SW480 (cell line): Measurements from ENCODE around the gene HOXC13.

Source experiments
- DNase-seq: peaks from one replicate; pipeline ENCODE4 v3.0.0-alpha.2; 2016; ENCODE audit warnings: low spot score

The HOXC13 gene

DNA sequence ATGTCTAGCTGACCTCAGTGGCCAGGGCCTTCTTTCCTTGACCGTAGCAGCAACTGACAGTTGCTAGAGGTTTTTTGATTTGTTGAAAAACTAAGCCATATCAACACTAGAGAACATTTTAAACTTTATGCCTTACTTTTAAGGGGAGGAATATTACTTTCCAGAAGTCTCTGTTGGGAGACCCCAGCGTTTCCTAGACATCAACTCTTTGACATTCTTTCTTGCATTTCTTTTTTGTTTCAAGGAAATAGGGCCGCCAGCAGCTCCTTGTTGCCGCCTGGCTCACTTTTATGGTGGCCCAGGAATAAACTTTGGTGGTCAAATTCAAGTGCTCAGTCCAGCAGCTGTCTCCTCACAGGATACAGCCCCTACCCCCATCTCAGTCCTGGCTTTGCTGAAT is 31.8 kb downstream of the HOXC13 start:
- no peak for DNase-seq

DNA sequence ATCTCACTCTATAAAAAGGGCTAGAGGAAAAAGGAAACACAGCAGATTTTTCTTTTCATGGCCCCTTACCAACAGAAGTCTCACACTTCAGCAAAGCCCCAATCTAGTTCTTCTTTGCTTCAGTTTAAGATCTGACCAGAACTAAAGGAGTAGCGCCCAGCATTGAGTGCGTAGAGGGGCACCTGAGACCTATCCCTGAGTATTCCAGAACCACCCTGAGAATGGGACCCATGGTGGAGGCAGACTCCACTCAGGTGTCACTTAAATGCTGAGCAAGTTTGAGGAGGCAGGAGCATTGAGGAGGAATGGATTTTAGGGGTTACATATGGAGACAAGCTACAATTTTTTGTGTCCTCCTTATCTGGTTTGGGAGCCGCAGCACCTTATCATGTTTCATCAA is 32.5 kb downstream of the HOXC13 start:
- no peak for DNase-seq

DNA sequence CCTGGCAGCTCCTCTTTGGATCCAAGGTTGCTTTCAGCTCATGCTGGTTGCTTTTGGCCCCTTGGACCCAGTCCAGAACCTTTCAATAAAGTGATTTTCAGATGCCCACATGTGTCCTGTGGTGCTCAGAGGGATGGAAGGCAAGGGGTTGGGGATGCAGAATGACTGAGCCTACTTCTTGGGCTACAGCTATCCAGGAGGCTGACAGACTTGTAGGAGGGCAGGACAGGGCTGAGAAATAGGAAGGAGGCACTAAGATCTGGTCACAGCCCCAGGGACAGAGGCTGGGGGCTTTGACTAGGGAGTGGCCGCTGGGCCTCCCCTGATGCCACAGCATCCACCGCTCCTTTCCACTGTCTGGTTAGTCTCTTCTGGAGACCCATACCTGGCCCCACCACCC is 33.1 kb downstream of the HOXC13 start:
- DNase-seq, result no peak

GRCh38 chr12:53972152-53972702 is 33.6 kb downstream of the HOXC13 start:
- DNase-seq, result no peak

GRCh38 chr12:53972722-53973235 is 34.1 kb downstream of the HOXC13 start, which contains the start of gene HOXC11:
Gene HOXC11, plus strand, starts transcription at chr12:53973126. Its CDS starts 116 bp downstream, at chr12:53973242.
- DNase-seq, result no peak

DNA sequence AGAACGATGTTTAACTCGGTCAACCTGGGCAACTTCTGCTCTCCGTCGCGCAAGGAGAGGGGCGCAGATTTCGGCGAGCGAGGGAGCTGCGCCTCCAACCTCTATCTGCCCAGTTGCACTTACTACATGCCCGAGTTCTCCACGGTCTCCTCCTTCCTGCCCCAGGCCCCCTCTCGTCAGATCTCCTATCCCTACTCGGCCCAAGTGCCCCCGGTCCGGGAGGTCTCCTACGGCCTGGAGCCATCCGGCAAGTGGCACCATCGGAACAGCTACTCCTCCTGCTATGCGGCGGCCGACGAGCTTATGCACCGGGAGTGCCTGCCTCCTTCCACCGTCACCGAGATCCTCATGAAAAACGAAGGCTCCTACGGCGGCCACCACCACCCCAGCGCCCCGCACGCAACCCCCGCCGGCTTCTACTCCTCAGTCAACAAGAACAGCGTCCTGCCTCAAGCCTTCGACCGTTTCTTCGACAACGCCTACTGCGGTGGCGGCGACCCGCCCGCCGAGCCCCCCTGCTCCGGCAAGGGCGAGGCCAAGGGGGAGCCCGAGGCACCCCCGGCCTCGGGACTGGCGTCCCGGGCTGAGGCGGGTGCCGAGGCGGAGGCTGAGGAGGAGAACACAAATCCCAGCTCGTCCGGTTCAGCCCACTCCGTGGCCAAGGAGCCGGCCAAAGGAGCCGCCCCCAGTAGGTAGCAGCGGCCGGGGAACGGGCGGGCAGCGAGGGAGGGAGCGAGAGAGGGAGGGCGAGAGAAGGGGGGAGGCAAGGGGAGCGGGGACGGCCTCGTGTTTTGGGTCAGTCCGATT is 34.8 kb downstream of the HOXC13 start:
- no peak for DNase-seq

DNA sequence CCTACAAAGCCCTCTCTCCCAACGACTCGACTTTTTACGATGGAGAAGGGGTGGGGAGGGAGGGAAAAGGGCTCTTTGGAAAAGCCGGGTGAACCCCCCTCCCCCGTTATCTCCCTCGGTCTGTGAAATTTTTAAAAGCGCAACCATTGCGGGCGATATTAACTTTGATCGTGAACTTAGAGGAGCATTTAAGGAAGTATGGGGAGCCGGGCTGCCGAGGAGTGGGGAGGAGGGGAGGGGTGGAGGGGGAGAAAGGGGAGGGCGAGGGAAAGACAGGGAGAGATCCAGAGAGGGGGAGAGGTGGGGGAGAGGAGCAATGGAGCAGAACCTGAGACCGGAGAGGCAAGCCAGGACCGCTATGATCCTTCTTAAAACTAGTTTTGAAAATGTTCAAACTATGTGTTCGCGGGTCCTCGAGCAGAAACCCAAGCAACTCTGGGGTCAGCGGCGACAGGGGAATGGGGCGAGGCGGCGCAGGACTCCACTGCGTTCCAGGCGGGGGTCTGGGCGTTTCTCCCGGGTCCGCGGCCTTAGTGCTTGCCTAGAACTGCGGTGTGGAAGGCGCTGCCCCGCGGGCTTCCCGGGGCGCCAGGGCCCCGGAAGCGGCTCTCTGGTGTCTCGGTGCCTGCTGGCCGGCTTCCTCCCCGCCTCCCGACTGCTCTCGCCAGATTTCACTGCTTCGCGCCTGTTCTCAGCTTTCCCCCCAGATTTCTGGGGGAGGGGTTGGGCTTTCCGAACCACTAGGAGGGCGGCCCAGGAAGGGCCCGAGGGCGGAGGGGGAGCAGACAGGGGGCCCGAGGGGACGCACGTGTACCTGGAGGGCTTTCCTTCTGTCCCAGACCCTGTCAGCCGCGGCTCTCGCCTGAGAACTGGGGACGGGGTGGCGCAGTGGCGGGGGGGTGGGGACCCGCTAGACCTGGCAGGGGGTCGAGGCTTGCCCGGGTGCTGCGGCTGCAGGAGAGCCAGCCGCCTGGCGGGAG is 35.7 kb downstream of the HOXC13 start, which contains the start of gene HOTAIR:
Gene HOTAIR, minus strand, starts transcription at position 871 of the 980 bp plus-strand sequence.
- peak; percentile 65 for DNase-seq

DNA sequence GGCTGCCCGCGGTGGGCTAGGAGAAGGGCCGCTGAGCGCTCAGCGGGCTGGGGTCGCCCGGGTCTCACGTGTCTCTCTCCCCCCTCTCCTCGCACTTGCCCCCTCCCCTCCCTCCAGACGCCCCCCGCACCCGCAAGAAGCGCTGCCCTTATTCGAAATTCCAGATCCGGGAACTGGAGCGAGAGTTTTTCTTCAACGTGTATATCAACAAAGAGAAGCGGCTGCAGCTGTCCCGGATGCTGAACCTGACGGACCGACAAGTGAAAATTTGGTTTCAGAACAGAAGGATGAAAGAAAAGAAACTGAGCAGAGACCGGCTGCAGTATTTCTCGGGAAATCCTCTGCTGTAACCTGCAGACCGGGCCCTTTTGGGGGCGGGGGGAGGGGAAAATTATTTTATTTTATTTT is 36.4 kb downstream of the HOXC13 start:
- no peak for DNase-seq

GRCh38 chr12:53975479-53976152 is 37.0 kb downstream of the HOXC13 start:
- DNase-seq, result no peak

DNA sequence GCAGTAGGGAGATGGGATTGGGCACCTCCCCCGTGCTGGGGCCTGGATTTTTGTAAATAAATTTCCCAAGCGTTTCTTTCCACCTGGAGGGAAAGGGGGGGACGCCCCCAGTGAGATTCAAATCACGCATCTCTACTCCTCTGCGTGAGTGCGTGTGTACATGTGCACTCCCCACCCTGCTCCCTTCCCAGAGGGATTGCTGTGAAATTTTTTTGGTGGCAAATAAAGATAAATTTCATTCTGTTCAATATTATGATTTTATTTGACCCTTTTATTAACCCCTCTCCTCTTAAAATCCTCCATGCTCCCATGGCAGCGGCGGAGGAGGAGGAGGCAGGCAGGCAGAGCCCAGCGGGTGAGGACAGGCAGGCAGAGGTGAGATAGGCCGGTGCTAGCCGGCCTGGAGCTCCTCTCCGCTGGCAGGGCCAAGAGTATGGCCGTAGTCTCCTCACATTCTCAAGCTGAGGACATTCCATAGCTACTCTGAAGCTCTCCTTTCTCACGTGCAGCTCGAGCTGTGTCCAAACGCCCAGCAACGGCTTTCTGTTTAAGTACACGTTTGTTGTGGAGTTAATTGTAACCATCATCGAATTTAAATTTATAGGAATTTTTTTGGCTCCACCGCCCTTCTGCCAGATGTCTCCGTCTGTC is 37.7 kb downstream of the HOXC13 start:
- no peak for DNase-seq

GRCh38 chr12:53976823-53977595 is 38.4 kb downstream of the HOXC13 start:
- DNase-seq, result no peak

DNA sequence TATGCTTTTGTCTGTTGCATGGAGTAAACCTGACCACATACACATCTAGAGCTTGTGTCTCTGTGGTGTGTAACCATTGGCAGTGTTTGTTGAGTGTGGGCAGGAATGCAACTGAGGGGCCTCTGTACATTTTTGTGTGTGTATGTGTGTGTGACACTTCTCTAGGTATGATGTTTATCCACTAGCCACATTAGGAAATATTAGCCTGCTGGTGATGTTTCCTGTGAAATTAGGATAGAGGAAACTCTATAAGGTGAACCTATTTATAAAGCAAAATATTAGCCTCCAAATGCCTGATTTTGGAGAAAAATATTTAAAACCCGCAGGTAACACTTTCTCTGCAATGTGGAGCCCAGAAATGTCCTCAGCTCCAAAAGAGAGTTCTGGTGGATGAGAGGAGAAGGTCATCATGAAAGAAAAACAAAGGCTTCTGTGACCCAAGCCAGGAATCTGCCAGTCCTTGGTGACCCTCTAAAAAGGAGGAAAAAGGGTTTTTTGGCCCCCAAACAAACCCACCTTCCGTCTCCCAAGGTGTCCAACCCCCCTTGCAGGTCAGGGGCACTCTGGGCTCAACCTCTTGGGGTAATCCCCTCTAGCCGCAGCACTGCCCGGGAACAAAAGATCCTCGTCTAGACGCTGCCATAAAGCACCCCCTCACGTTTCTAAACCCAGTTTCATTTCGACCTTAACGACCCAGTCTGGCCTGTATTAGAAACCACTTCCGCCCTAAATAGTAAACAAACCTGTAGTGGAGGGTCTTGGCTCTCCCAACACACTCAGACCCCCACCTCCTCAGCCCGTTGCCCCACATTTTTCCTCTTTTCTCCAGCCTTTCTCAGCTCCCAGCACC is 39.2 kb downstream of the HOXC13 start:
- DNase-seq, result peak; percentile 68

DNA sequence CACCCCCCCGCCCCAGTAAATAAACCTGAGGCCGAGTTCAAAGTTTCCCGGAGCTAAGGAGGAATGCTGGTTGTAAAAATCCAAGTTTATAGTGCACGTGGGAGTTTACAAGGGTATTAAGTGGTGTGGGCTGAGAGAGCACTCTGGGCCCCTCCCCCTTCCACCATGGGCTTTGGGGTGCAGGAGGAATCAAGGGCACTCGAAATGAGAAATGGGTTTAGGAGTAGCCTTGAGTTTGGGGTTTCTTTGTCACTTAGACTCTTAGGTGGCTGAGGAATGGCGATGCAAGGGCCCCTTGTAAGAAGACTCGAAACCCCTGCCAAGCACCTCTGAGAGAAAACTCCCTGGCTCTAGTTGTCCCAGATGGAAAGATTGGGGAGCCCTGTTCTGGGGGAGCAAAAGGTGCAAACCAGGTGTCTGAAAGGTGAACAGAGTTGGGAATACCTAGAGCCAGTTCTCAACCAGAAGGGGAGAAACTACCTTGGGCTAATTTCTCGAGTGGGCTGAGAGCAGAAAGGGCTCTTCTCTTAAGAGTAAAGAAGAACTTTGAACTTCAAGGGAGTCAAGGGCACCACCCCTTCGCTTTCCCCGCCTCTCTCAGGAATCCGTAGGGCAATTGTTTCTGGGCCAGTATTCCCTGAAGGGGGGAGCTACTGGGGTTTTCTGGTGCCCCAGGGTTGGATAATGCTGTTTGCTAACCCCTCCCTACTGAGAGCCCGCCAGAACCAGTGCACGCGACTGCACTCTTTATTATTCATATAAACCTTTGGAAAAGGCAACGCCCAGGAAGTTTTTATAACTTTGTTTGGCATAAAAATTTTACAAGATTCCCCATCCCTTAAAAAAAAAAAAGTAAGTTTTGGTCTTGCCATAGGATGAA is 40.1 kb downstream of the HOXC13 start:
- peak; percentile 88 for DNase-seq

- no peak for DNase-seq
Measured at GRCh38 chr12:53980104-53980801, 41.6 kb downstream of the HOXC13 start.

GRCh38 chr12:53980802-53981496 is 42.3 kb downstream of the HOXC13 start:
- no peak for DNase-seq

DNA sequence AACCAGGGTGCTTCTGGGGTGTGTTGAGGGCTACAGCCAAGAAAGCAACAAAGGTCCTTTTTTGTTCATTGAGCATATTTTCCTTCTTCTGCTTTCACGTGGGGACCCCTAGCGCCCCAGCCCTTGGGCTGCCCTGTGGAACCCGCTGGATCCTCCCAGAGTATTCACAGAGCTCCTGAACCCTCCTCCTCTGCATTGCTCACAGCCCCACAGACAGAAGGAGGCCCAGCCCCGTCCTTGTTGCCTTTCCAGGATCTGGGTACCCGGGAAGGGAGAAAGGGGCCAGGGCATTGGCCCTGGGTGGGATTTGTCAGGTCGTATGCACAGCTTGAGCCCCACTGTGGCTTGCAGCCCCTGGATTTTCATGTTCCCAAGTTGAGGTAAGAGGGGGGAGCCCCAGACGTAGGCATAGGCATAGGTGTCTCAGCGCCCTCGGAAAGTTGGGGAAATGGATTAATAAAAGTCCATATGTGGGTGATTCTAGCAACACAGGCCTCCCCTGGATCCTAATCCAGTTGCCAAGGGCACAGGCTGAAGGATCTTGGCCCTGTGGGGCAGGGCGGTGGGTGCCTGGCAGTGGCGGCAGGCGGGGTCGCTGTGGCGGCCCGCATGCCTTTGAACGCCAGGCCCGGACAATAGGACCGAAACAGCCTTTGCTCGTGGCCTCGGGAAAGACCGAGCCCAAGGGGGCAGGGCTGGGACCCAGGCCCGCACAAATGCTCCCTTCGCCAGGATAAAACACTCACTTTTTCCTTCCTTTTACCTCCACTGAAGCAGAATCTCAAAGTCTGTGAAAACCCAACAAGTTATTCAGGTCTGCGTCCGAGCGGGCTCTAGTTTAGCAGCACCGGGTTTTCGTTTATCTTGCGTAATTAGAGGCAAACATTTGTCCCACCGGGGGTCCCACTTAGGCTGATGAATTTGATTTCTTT is 43.3 kb downstream of the HOXC13 start:
- DNase-seq, result no peak
